ENCODE data around the gene DLD. TPM values are rescaled to one million over a fixed set of nuclear protein-coding genes. Genes with fewer than 3 reads are reported as not detected.

DLD gene
- total and polyA plus RNA-seq, 9 of the 15 experiments (the other 6 are each of a cell fraction or from before 2014, with no cell fraction given): 130 to 639 (median 247) TPM

GRCh38 chr7:107890962-107891635 is at the start of gene DLD (continued):
- TF ChIP-seq XRCC5 (IDR thresholded peaks at IDR 0.05; ENCODE audit: low read depth, low read length) (0 out of 2 replicates have a peak, but pooled peaks have one; percentile 58), CGGBP1 (CRISPR knock-in tag; IDR thresholded peaks at IDR 0.05) (0 out of 2 replicates have a peak, but pooled peaks have one; percentile 16), ETV5 (CRISPR knock-in tag; IDR thresholded peaks at IDR 0.05; ENCODE audit: low read depth) (peak; percentile 80), ZNF23 (CRISPR knock-in tag; IDR thresholded peaks at IDR 0.05) (no peak), HNRNPLL (IDR thresholded peaks at IDR 0.05; ENCODE audit: low read depth, low read length, poor library complexity, severe bottlenecking) (peak; percentile 99), CBFA2T2 (conservative IDR thresholded peaks at IDR 0.05) (no peak), SLC30A9 (CRISPR knock-in tag; IDR thresholded peaks at IDR 0.05) (no peak), RBM22 (IDR thresholded peaks at IDR 0.05; ENCODE audit: low read depth, low read length, poor library complexity, severe bottlenecking) (peak; percentile 18), L3MBTL2 (IDR thresholded peaks at IDR 0.05) (peak; percentile 99), PKNOX1 (IDR thresholded peaks at IDR 0.05) (peak; percentile 83), ZBTB43 (CRISPR knock-in tag; IDR thresholded peaks at IDR 0.05) (no peak), ZNF436 (CRISPR knock-in tag; IDR thresholded peaks at IDR 0.05) (no peak), MCM2 (IDR thresholded peaks at IDR 0.05; ENCODE audit: low read depth) (no peak), TBL1XR1 (IDR thresholded peaks at IDR 0.05; ENCODE audit: low read length in 2 of 2) (peak in 1 of 2 experiments; percentile 54; a peak in 1 of 4 replicates), POLR2G (IDR thresholded peaks at IDR 0.05; ENCODE audit: low read depth, low read length) (peak; percentile 95), JUND (IDR thresholded peaks at IDR 0.05; ENCODE audit: borderline replicate concordance, low read depth, low read length) (peak; percentile 74), JUND (tag; IDR thresholded peaks at IDR 0.05; ENCODE audit: borderline replicate concordance, low read depth, low read length) (peak; percentile 65; the same call in 2 of the 3 replicates), GTF2A2 (tag; IDR thresholded peaks at IDR 0.05) (no peak), TAF9B (IDR thresholded peaks at IDR 0.05; ENCODE audit: partially characterized antibody) (peak; percentile 70), PCBP2 (IDR thresholded peaks at IDR 0.05; ENCODE audit: low read depth, low read length, poor library complexity, severe bottlenecking) (no peak), ZNF644 (tag; IDR thresholded peaks at IDR 0.05; ENCODE audit: low read depth) (0 out of 2 replicates have a peak, but pooled peaks have one; percentile 36)
- TF ChIP-seq, protein P1, sequence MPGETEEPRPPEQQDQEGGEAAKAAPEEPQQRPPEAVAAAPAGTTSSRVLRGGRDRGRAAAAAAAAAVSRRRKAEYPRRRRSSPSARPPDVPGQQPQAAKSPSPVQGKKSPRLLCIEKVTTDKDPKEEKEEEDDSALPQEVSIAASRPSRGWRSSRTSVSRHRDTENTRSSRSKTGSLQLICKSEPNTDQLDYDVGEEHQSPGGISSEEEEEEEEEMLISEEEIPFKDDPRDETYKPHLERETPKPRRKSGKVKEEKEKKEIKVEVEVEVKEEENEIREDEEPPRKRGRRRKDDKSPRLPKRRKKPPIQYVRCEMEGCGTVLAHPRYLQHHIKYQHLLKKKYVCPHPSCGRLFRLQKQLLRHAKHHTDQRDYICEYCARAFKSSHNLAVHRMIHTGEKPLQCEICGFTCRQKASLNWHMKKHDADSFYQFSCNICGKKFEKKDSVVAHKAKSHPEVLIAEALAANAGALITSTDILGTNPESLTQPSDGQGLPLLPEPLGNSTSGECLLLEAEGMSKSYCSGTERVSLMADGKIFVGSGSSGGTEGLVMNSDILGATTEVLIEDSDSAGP (CRISPR knock-in tag; IDR thresholded peaks at IDR 0.05): peak; percentile 50; the same call in 1 of the 2 replicates
- TF ChIP-seq, protein P2, sequence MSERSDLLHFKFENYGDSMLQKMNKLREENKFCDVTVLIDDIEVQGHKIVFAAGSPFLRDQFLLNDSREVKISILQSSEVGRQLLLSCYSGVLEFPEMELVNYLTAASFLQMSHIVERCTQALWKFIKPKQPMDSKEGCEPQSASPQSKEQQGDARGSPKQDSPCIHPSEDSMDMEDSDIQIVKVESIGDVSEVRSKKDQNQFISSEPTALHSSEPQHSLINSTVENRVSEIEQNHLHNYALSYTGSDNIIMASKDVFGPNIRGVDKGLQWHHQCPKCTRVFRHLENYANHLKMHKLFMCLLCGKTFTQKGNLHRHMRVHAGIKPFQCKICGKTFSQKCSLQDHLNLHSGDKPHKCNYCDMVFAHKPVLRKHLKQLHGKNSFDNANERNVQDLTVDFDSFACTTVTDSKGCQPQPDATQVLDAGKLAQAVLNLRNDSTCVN (CRISPR knock-in tag; IDR thresholded peaks at IDR 0.05): 0 out of 2 replicates have a peak, but pooled peaks have one; percentile 23
